Measurements from ENCODE around the gene TTC28.

Gene TTC28

DNA sequence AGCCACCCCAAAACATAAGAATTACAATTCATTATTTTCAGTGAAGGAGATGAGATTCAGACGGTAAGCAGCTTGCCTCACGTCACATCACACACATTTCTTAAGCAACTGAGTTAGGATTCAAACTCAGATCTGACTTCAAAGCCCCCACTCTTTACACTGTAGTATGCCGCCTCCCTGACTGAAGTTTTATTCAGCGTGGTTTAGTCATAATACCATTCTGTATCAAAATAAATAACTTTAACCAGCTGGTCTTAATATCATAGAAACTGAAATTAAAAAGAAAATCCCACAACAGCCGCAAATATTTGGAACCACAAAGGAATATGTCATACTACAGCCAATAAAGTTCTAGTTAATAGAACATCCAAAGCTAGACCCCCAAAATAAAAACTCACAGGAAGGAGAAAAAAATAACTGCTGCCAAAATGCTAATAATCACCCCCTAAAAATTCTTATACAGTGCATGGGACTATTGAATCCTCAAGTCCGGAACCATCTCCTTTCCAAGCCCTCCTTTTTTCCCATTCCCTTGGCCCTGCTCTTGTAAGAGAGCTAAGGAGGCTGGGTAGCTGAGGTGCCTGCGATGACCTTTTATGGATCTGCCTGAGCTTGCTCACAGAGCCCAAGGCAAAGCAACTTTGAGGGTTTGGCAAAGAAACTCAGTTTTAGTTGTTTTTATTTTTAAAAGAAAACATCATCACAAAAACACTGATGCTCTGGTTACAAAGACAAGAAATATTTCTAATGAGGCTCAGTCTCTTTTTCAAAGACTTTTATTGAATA is 334.5 kb downstream of the TTC28 start:
- DNase-seq, result no peak

DNA sequence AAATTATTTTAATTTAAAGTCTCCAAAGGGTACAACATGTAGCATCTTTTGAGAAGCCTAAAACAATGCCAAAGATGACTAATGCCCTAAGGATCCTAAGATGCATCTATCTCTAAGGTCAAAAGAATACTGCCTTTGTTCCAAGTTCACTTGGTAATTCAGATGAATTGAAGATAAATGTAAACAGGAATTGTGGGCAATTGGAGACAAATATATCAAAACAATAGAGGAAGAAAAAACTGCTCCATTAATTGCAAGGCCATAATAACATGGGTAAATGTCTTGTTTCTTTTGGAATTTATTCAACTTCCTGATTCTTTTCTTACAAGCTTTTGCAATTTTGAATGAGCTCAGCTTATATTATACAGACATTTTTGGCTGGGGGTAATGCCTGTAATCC is 338.6 kb downstream of the TTC28 start:
- DNase-seq, result peak; percentile 12

DNA sequence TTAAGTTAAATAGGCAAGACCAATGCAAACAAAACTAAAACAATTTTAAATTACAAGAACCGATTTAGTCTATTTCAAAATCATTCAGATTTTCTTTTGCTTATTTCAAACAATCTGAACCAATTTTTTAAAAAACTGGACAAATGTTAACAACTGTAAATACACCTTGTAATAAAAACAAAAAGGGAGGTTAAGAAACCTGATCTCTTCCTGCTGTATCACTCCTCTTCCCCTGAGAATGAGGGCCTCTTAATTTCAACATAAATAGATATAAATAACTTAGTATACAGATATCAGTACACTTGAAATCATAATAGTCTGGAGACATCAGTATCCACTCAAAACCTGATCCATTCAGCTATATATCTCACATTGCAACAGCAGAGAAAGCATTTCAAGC is 346.6 kb downstream of the TTC28 start:
- no peak for DNase-seq

DNA sequence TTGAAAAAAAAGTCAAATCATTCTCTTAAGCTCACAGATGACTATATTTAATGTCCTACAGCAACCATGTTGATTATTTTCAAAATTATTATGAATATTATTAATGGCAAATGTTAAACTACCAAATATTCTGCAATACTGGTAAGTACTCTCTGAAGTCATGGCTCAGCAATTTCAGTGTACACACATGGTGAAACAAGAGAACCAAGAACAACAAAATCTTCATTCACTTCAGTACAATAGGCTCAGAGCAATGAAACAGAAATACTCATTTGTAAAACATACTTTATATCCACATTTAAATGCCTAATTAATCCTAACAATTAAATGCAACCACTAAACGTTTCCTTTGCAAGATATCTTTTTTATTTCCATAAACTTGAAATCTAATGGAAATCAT is 347.2 kb downstream of the TTC28 start:
- DNase-seq, result no peak

DNA sequence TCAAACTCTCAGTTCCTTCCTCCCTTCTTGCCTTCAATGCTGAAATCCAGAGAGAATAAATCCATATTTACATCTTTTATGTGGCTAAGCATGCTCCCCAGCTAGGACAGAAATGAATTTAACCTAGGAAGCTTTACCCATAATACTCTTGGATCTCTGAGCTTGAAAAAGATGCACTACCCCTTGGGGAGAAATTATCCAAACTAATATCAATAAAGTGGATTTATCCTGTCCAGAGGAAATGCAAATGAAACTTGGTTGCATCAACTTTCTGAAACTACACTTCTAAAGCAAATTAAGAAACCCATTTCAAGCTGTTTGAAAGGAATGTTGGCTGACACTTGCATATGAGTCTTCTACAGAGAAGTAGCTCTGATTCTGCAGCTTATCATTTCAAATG is 347.9 kb downstream of the TTC28 start:
- no peak for DNase-seq

DNA sequence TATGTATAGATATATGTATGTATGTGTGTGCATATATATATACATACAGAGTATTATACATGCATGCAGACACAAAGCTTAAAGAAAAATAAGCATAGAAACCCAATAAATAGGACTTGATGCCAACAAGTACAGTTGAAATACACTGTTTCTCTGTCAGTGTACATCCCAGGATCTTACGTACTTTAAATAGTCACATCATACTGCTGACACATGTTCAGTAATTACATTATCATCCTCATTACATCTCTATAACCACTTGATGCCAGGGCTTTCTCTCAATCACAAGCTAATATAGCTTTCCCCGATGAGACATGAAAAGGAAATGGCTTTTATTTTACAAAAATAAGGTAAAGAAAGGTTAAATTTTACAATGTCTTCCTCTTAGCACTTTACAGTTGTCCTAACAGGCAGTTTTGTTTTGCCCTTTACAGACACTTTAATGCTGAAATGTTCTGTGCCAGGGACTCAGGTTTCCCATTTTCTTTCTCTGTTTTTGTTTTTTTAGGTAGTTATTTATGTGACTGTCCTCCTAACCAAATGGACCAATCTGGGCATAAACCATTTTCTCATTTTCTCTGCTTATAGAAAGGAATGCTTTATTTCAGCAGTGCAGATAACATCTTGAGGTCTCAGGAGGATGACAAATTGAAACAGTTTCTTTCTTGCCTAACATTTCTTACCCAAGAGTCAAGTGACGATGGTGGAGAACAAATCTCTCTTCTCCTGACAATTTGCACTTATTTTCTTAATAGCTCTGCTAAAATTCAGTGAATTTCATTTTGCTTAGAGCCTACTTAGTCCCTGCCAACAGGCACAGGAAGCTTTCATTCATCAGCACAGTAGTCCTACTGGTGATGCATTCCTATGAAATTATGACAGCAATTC is 350.2 kb downstream of the TTC28 start:
- DNase-seq, result no peak

DNA sequence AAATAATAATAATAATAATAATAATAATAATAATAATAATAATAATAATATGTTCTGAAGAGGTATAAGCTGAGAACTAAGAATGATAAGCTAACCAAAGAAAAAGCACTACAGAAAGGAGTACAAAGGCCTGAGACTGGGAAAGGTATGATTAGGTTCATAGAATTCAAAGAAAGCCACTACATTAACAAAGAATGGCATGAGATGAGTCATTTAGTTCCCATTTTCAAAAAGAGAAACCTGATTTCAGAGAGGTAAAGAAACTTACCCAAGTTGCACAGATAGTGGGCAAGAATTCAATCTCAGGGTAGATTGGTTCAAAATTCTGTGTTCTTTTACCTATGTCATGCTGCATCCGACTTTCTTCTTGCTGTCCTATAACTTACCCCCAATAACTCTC is 350.9 kb downstream of the TTC28 start:
- no peak for DNase-seq

DNA sequence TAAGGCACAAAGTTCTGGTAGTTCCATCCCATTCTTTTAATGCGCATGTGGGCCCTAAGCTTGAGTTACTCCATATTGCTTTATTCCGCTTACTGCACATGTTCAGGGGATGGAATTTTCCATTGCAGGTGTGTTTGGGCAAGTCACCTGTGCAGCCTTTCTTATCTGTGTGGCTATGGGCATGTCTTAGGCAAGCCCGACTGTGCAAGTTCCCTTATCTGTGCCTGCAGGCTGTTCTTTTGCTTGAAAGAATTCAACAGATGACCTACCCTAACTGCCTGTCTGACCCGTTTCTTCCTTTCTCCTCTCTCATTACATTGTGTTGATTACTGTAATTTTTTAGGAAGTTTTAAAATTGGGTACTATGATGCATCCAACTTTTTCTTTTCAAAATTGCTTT is 363.6 kb downstream of the TTC28 start:
- no peak for DNase-seq

DNA sequence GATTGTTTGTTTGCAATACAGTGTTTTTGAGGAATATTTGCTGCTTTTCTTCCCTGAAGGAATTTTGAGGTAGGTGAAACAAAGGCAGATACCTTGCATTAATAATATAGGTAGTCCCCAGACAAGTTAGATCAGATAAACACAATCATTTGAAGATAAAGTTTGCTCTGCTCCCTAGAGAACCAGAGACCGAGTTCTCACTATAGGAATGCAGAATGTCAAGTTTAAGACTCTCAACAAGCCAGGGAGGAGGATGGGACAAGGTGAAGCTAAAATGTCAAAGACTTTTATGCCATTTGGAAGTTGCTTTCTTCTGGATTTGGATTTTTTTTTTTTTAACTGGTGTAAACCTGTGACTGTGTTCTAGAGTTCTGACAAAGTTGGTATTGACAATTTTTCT is 364.7 kb downstream of the TTC28 start:
- no peak for DNase-seq

DNA sequence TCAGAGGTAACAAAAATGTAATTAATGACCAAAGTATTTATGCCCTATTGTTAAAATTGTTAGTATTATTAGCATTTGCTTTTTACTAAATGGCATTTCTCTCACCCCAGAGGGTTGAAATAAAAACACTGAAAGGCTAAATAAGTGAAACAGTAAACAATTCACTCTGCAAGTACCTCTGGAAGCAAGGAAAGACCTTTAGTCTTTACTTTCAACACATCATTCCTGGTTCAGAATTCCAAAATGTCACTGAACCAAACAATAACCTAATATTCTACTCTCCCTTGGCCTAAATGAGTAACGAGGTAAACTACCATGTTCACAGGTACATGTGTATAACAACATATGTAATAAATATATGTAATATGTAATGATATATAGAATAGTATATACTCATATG is 369.3 kb downstream of the TTC28 start:
- no peak for DNase-seq

DNA sequence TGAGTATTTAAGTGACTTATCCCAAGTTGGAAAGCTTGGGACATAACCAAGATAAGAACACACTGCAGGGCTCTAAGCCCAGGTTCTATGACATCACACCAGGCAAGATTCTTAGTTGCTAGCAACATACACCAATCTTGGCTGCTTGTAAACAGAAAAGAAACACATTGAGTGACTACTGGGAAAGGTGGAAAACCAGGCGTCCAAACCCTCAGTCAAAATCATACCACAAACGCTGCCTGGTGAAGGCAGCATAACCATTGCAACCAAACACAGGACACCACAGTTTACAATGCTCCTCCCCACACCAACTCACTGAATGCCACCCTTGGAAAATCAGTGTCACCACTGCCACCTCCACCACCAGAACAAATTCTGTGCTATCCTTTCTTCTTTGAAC is 379.9 kb downstream of the TTC28 start:
- DNase-seq, result no peak

DNA sequence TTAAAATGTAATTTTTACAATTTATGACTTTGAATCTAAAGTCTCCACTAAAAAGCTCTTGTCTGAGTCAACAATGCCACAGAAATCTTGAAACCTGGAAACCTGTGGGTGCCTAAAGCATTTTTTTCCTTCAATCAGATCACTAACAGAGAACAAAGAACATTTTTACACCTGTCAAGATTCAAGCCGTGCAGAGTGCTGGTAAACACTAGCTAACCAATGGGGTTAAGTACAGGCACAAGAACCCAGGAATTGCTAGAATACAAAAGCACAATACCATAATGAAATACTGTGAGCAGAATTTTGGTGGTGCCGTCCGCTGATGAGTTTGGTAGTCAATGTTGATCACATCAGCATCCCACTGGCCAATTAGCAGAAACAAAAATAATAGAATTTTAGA is 380.3 kb downstream of the TTC28 start:
- no peak for DNase-seq

DNA sequence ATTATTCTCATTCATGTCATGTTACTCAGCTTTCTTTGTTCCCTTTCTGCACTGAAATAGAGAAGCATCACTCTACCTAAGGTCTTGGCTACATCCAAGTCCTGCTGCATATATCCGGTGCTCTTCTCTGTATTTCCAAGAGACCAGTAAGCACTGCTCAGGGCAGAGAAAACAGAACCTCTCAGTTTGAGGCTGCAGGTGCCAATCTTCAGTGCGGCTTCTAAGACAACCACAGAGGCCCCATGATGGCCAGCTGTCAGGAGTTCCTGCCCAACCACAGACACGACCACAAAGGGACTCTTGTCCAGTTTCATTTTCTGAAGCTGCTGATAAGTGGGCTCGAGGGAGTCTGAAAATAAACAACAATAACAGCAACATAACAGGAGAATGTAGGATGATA is 382.1 kb downstream of the TTC28 start:
- peak; percentile 13 for DNase-seq

DNA sequence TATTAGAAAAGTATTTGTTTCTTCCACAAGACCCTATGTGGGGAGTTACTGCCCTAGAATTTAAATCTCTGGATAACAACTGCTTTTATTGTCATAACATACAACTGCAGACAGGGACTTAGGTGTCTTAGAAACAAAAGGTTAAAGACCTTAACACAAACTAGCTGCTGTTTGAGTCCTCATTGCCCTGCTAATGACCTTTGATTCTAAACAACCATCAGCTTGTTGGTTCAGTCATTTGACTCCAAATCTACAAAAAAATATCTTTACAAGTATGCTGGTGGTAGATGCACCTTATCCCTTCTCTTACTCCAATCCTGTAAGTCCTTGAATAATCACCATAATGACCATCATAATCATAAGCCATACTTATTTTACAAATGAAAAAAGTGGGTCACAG is 383.2 kb downstream of the TTC28 start:
- DNase-seq, result no peak

DNA sequence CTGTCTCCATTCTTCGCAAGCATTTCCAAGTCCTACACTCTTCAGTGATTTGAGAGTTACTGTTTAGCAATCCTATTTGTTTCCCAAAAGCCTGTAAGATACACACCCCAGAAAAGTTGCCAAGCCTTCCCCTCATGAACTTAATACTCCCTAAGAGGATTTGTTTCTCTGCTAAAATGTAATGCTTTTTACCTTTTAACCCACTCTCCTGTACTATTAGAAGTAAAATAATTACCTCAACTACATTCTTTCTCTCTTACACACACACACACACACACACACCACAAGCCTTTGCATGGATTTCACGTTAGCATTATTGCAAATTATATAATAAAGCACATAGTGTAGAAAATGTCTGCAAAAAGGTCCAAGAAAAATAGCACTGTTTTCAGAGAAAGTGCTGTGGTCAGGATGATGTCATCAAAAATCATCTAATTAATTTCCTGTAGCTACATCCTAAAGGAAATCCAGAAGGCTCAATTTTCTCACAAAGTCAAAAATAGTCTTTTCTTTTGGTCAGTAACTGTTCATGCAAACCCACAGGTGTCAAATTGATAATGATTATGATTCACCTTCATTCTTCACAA is 396.5 kb downstream of the TTC28 start:
- no peak for DNase-seq

DNA sequence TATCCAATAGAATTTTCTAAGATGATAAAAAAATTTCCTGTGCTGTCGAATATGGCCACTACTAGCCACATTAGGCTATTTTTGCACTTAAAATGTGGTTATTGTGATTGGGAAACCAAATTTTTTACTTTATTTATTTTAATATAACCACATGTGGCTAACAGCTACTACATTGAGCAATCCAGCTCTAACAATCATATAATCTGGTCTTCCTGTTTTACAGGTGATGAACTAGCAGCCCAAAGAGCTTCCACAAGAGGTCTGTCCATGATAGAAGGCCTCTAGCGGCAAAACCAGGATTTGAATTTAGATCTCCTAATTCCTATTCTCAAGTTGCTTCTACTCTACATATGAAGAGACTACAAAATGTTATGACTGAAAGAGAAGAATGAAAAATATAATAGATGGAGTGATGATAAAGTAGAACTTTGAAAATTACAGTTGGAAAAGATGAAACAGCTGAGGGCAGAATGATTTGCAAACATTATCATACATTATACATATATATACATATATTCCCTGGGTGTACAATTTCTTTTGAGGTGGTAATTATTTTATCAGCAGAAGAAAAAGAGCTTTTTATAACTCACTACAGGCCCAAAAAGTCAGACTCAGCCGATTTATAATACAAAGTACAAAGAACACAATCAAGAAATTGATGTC is 397.1 kb downstream of the TTC28 start:
- DNase-seq, result no peak

DNA sequence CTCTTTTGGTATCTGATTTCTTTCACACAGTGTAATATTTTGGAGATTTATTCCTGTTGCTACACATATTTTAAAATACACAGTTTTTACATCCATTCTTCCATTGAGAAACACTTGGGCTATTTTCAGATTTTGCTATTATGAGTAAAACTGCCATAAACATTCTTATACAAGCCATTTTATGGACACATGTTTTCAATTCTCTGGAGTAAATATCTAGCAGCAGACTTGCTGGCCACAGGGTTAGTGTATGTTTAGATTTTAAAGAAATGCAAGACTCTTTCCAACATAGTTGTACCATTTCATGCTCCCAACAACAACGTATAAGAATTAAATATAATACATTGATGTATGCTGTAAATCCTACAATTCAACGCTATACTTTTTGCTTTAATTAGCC is 399.8 kb downstream of the TTC28 start:
- DNase-seq, result no peak

DNA sequence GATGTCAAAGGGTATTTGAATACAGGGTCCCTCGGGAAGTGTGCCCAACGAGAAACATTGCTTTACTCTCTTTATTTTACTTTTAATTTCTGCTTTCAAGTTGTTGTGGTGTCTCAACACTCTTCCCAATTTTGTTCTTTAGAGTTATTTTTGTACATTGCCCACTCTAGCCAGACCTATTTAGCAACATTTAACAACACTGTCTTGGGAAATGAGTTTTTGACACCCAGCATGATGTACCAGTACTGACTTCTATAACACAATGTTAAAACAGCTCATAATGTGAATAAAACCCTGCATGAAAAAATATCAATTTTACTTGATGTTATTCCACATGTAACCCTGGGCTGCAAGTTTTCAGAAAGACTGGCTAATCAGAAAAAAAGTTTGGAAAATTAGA is 410.4 kb downstream of the TTC28 start:
- DNase-seq, result no peak

DNA sequence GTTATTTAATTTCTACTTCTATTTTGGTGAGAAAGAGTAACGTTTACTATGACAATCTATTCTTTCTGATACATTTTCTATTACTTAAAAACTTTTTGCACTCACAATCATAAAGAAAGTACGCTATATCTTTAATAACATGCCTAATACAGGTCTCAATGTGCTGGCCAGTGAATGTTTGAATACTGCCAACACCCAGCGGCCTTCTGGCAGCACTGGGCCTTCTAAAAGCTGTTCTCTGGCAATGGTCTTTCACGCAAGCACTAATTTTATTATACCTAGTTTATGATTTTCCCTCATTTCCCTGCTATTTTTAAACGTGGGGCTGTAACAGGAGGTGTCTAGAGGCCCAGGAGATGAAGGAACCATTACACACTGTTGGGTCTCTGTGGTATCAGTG is 410.8 kb downstream of the TTC28 start:
- DNase-seq, result no peak

DNA sequence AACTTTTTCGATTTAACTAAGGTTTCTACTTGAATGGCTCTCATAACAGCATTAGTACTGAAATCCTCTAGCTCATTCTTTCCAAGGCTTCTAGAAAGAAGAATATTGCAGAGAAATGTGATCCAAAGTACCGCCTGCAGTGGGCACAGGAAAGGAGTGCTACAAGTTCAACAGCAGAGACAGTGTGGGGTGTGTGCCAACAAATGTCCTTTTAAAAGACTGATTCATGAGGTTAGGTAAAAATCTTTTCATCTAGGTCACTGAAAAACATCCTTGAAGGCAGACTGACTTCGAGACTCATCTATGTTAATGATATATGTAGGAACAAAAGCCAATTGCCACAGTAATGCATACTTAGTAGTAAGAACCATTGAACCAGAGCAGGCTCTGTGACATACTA is 411.5 kb downstream of the TTC28 start:
- DNase-seq, result no peak

DNA sequence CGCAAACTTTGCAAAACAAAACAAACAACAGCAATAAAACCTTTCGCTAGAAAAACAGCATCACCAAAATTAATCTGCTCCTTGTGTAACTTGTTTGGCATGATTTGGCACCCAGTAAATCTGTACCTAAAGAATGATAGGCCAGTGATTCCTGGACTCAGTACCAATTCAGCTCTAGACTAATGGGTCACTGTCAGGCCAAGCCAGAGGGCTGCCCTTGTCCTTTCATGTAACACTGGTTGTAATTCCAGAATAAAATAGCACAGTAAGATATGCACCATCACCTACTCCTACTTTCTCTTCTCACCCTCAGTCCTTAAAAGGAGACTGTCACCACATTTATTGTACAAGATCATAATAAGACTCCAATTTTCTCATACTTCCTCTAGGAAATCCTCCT is 419.0 kb downstream of the TTC28 start:
- no peak for DNase-seq

DNA sequence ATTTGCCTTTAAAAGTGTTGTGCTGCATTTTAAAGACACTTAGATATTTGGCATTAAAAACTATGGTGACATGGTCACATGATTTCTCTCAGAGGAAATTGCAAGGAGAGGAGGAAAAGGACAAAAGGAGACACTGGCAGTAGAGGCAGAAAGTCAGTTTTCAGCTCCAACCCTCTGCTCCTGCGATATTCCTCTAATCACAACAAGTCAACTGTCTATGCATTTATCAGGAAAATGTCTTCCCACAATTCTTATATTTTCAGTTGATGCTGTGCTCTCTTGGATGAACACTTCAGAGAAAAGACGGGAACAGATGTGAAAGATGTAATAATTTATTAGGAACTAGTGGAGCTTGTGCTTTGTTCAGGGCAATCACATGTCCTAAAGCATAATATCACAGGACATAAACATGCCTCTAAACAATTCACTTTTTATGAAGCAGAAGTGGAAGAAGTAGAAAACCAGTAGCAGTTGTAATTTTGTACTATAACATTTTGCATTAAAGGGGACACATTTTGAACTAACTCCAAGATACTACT is 419.8 kb downstream of the TTC28 start:
- no peak for DNase-seq

DNA sequence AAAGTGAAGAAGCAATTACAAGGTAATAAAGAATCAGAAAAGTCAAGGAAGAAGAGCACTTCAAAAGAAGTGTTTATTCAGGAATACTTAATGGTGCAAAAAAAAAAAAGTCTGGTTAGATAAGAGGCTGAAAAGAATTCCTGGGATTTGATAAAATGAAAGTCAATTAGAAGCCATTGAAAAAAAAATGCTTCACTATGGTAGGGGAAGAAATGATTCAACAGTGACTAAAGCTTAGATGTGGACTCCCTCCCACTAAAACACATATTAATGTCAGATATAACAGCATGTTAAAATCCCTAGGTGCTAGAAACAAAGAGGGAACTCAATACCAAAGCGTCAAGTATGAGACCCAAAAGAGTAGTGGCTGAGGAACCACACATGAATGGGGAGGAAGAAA is 425.2 kb downstream of the TTC28 start:
- no peak for DNase-seq
